GM23248 (cell line): ENCODE data around the gene TLR1.

Experiments
- EZH2 ChIP-seq: fragments of 200-600 bp; sonication (generic); IDR thresholded peaks from 2 replicates; pipeline ENCODE4 v1.6.1; 2018; ENCODE audit warnings: antibody characterized with exemption, mild to moderate bottlenecking; ENCODE audit not compliant: insufficient read depth, poor library complexity, severe bottlenecking
- EZH2phosphoT487 ChIP-seq: fragments of 200-600 bp; sonication (generic); IDR thresholded peaks from 2 replicates; pipeline ENCODE4 v1.6.1; 2018; ENCODE audit warnings: antibody characterized with exemption, moderate library complexity, mild to moderate bottlenecking, low read depth; ENCODE audit not compliant: insufficient read depth

- no peak for TF ChIP-seq EZH2
- no peak for TF ChIP-seq EZH2phosphoT487
These were observed 27.6 kb upstream of the TLR1 start for GRCh38 chr4:38832206-38832605.
